MCF 10A (cell line): Measurements from ENCODE around the gene GDI1. TPM values are rescaled to one million over a fixed set of nuclear protein-coding genes. Genes with fewer than 3 reads are reported as not detected.

Experiments
- BruUV-seq: library from RNA; stranded (reverse); fragments of 400-500 nt; replicated peaks from 2 replicates; lab custom pipeline; 2021; lab: Mats Ljungman, UMichigan
- CTCF ChIA-PET: fragments of 300-600 bp; sonication (Branson Sonifier 250); formaldehyde crosslinking; extraction: SDS; loops from one replicate; lab custom pipeline; 2021; ENCODE audit warnings: antibody characterized with exemption, inconsistent platforms; lab: Yijun Ruan, JAX
- POLR2A ChIA-PET: fragments of 300-600, 350-650 bp; sonication (Branson Sonifier 250); formaldehyde crosslinking; extraction: SDS; loops from one replicate; lab custom pipeline; 2020; ENCODE audit warnings: antibody characterized with exemption, inconsistent platforms; lab: Yijun Ruan, JAX
- DNase-seq: peaks from one replicate; pipeline ENCODE4 v3.0.0-alpha.2; 2018; ENCODE audit not compliant: unreplicated experiment
- H3K27ac Mint-ChIP-seq: one replicate; pipeline ENCODE4 v1.8.0; 2022; ENCODE audit warnings: mild to moderate bottlenecking, low read depth, mixed read lengths; ENCODE audit not compliant: unreplicated experiment
- H3K27me3 Mint-ChIP-seq: one replicate; pipeline ENCODE4 v1.8.0; 2022; ENCODE audit warnings: mixed read lengths; ENCODE audit not compliant: insufficient read depth, unreplicated experiment
- H3K36me3 Mint-ChIP-seq: one replicate; pipeline ENCODE4 v1.8.0; 2022; ENCODE audit warnings: mild to moderate bottlenecking, moderate library complexity, mixed read lengths; ENCODE audit not compliant: insufficient read depth, unreplicated experiment
- H3K4me1 Mint-ChIP-seq: one replicate; pipeline ENCODE4 v1.8.0; 2022; ENCODE audit warnings: mixed read lengths; ENCODE audit not compliant: insufficient read depth, unreplicated experiment
- H3K4me3 Mint-ChIP-seq: one replicate; pipeline ENCODE4 v1.8.0; 2022; ENCODE audit warnings: mild to moderate bottlenecking, moderate library complexity, mixed read lengths; ENCODE audit not compliant: unreplicated experiment
- H3K9me3 Mint-ChIP-seq: one replicate; pipeline ENCODE4 v1.8.0; 2022; ENCODE audit warnings: mixed read lengths; ENCODE audit not compliant: unreplicated experiment
- CTCF ChIP-seq: fragments of 200-600 bp; IDR thresholded peaks from one replicate; pipeline ENCODE4 v1.8.0; 2022; ENCODE audit warnings: antibody characterized with exemption, mild to moderate bottlenecking; ENCODE audit not compliant: unreplicated experiment
- intact Hi-C: fragments of 100-400 bp; cut with micrococcal nuclease; formaldehyde crosslinking; loops from 2 replicates; pipeline ENCODE4 v1.14.1; 2022
- total RNA-seq: library from RNA; stranded (reverse); gene quantifications from 2 replicates; pipeline ENCODE4 v1.2.3, GENCODE V29; 2022

Gene GDI1
- total RNA-seq, 1 experiment from 2014 or later, result 89.9 TPM

GRCh38 chrX:154443992-154444754 is 7.2 kb downstream of the GDI1 start, which contains the start of gene FAM50A:
FAM50A (plus strand) TSS chrX:154444141; CDS start chrX:154444236, 95 bp downstream.
- intact Hi-C loops, result loop anchor here (5.0 kb wide), 1 partner anchor 37 kb away; the partner anchor contains the start of gene DNASE1L1
- Mint-ChIP-seq H3K27me3 (peaks cover 19% of the 10 kb centered on the region), H3K4me1 (no peaks in the 10 kb centered on the region), H3K4me3 (peak within 1 kb of the TSS; percentile 69), H3K27ac (peak within 1 kb of the TSS; percentile 78), H3K36me3 (peaks cover 32% of the 10 kb centered on the region), H3K9me3 (no peaks in the 10 kb centered on the region)
- DNase-seq, result peak; percentile 34
- TF ChIP-seq CTCF, result no peak
- CTCF ChIA-PET, result interaction anchor here (0.6 to 0.9 kb wide), 3 partner anchors 9 to 44 kb away, joined by 3 read pairs; no protein-coding TSS in a partner anchor
- BruUV-seq, result no TSS peak
- POLR2A ChIA-PET, result interaction anchor here (0.9 to 1.5 kb wide), 5 partner anchors 13 to 71 kb away, joined by 3 to 5 read pairs (median 3); partner anchors contain the start of genes SLC10A3 and TAFAZZIN

GRCh38 chrX:154444755-154445246 is 7.8 kb downstream of the GDI1 start:
- Mint-ChIP-seq H3K36me3 (peaks cover 32% of the 10 kb centered on the region), H3K9me3 (no peaks in the 10 kb centered on the region), H3K4me3 (peak overlapping the region; percentile 69), H3K27ac (peak overlapping the region; percentile 31), H3K27me3 (peaks cover 19% of the 10 kb centered on the region), H3K4me1 (no peaks in the 10 kb centered on the region)
- intact Hi-C loops, result loop anchor here (5.0 kb wide), 1 partner anchor 38 kb away; the partner anchor contains the start of gene DNASE1L1
- POLR2A ChIA-PET, result interaction anchor here (0.5 to 1.5 kb wide), 4 partner anchors 10 to 46 kb away, joined by 3 read pairs; partner anchors contain the start of gene SLC10A3
- DNase-seq, result no peak
- CTCF ChIA-PET, result interaction anchor here (0.7 to 0.9 kb wide), 2 partner anchors 8 to 72 kb away, joined by 3 read pairs; no protein-coding TSS in a partner anchor
- no TSS peak for BruUV-seq
- no peak for TF ChIP-seq CTCF

DNA sequence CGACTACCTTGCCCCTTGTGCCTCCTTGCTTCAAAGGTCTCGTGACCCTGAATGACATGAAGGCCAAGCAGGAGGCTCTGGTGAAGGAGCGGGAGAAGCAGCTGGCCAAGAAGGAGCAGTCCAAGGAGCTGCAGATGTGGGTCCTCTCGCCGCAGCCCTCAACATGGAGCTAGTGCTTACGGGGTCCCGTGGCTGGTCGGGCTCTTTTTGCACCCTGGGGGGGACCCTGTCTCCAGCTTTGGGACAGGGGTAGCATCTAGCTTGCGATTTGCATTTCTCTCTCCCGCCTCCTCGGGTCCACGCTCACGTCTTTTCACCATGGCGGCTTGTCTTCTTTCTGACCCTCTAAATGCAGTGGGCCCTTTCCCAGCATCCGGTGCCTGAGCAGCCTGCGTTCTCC is 8.8 kb downstream of the GDI1 start:
- ChIA-PET CTCF (interaction anchor here (0.5 to 0.6 kb wide), 3 partner anchors 45 to 1489 kb away, joined by 3 to 4 read pairs (median 3); no protein-coding TSS in a partner anchor), POLR2A (interaction anchor here (1.0 kb wide), 2 partner anchors 12 to 48 kb away, joined by 3 to 4 read pairs; no protein-coding TSS in a partner anchor)
- H3K9me3 Mint-ChIP-seq, result no peaks in the 10 kb centered on the region
- TF ChIP-seq CTCF, result no peak
- H3K36me3 Mint-ChIP-seq, result peaks cover 35% of the 10 kb centered on the region
- H3K4me1 Mint-ChIP-seq, result no peaks in the 10 kb centered on the region
- no TSS peak for BruUV-seq
- DNase-seq, result no peak
- peaks cover 19% of the 10 kb centered on the region for H3K27me3 Mint-ChIP-seq
- H3K27ac Mint-ChIP-seq, result no peak overlapping the region
- no peak overlapping the region for H3K4me3 Mint-ChIP-seq
- intact Hi-C loops, result no loop called here

DNA sequence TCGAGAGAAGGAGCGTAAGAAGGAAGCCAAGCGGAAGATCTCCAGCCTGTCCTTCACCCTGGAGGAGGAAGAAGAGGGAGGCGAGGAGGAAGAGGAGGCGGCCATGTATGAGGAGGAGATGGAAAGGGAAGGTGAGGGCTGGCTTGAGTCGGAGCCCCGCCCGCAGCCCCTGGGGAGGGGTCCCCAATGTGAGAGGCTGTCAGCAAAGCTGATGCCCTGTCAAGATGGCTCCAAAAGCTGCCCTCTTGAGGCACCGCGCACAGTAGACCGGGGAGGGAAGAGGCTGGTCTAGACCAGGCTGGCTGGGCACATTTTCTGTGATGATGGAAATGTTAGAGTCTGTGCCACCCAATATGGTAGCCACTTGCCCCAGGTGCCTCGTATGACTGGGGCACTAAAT is 9.5 kb downstream of the GDI1 start:
- no TSS peak for BruUV-seq
- Mint-ChIP-seq H3K36me3 (peaks cover 42% of the 10 kb centered on the region), H3K4me3 (no peak overlapping the region), H3K4me1 (no peaks in the 10 kb centered on the region), H3K27me3 (peaks cover 19% of the 10 kb centered on the region), H3K9me3 (no peaks in the 10 kb centered on the region), H3K27ac (no peak overlapping the region)
- no peak for TF ChIP-seq CTCF
- no peak for DNase-seq
- ChIA-PET CTCF (interaction anchor here (0.5 to 0.6 kb wide), 2 partner anchors 45 to 778 kb away, joined by 3 to 4 read pairs; no protein-coding TSS in a partner anchor), POLR2A (interaction anchor here (1.0 kb wide), 2 partner anchors 11 to 49 kb away, joined by 3 to 4 read pairs; no protein-coding TSS in a partner anchor)
- intact Hi-C loops, result no loop called here
